Loucy (cell line): ENCODE results near the gene THEMIS.

Experiments
- H2AFZ ChIP-seq: fragments of 200-600 bp; sonication (generic); 2 replicates; pipeline ENCODE4 v1.6.0; 2016; ENCODE audit warnings: antibody characterized with exemption, mild to moderate bottlenecking, low read length, moderate library complexity
- H3F3A ChIP-seq: fragments of 200-600 bp; 2 replicates; pipeline ENCODE4 v1.6.0; 2016; ENCODE audit warnings: antibody characterized with exemption, low read depth, mild to moderate bottlenecking
- H3K27me3 ChIP-seq: fragments of 200-600 bp; sonication (generic); 2 replicates; pipeline ENCODE4 v1.6.1; 2014; ENCODE audit warnings: low read length, mild to moderate bottlenecking; ENCODE audit not compliant: insufficient read depth, poor library complexity, severe bottlenecking
- H3K36me3 ChIP-seq: fragments of 200-600 bp; sonication (generic); 2 replicates; pipeline ENCODE4 v1.6.1; 2016; ENCODE audit warnings: low read length; ENCODE audit not compliant: insufficient read depth
- H3K4me1 ChIP-seq: fragments of 200-600 bp; sonication (generic); 2 replicates; pipeline ENCODE4 v1.5.1; 2014; ENCODE audit warnings: low read length, mild to moderate bottlenecking; ENCODE audit not compliant: insufficient read depth, poor library complexity, severe bottlenecking
- H3K4me2 ChIP-seq: fragments of 200-600 bp; sonication (generic); 2 replicates; pipeline ENCODE4 v1.6.0; 2014; ENCODE audit warnings: antibody characterized with exemption, low read length, low read depth, mild to moderate bottlenecking; ENCODE audit not compliant: poor library complexity, severe bottlenecking
- H3K4me3 ChIP-seq: fragments of 200-600 bp; sonication (generic); 2 replicates; pipeline ENCODE4 v1.5.1; 2014; ENCODE audit warnings: low read length, mild to moderate bottlenecking, mixed read lengths; ENCODE audit not compliant: poor library complexity, severe bottlenecking
- H3K79me2 ChIP-seq: fragments of 200-600 bp; sonication (generic); 2 replicates; pipeline ENCODE4 v1.6.1; 2014; ENCODE audit warnings: low read length; ENCODE audit not compliant: insufficient read depth
- H3K9ac ChIP-seq: fragments of 200-600 bp; sonication (generic); 2 replicates; pipeline ENCODE4 v1.6.0; 2014; ENCODE audit warnings: mild to moderate bottlenecking, low read depth, low read length, moderate library complexity; ENCODE audit not compliant: poor library complexity, severe bottlenecking
- H3K9me2 ChIP-seq: fragments of 200-600 bp; sonication (generic); replicated peaks from 2 replicates; pipeline ENCODE4 v1.6.1; 2016; ENCODE audit warnings: low read depth, low read length, mixed read lengths
- H3K9me3 ChIP-seq: fragments of 200-600 bp; sonication (generic); 2 replicates; pipeline ENCODE4 v1.6.1; 2014; ENCODE audit warnings: mild to moderate bottlenecking, antibody characterized with exemption, low read length, low read depth; ENCODE audit not compliant: insufficient read depth
- H4K20me1 ChIP-seq: fragments of 200-600 bp; sonication (generic); 2 replicates; pipeline ENCODE4 v1.6.0; 2014; ENCODE audit warnings: antibody characterized with exemption, low read length, mild to moderate bottlenecking; ENCODE audit not compliant: insufficient read depth, poor library complexity, severe bottlenecking
- CTCF ChIP-seq: fragments of 200-600 bp; sonication (generic); conservative IDR thresholded peaks from 2 replicates; pipeline ENCODE4 v1.5.1; 2014; ENCODE audit warnings: mild to moderate bottlenecking, antibody characterized with exemption, low read length
- EZH2phosphoT487 ChIP-seq: fragments of 200-600 bp; IDR thresholded peaks from 2 replicates; pipeline ENCODE4 v1.6.1; 2018; ENCODE audit warnings: antibody characterized with exemption, mild to moderate bottlenecking, moderate library complexity, borderline replicate concordance

THEMIS gene

GRCh38 chr6:127868338-127868737 is 32.5 kb downstream of the THEMIS start:
- Histone ChIP-seq H3K4me1 (peaks cover 13% of the 10 kb centered on the region), H3K9ac (no peak overlapping the region), H3F3A (no peaks in the 10 kb centered on the region), H3K36me3 (peaks cover 30% of the 10 kb centered on the region), H3K27me3 (no peaks in the 10 kb centered on the region), H3K9me2 (no peaks in the 10 kb centered on the region), H3K9me3 (peaks cover 11% of the 10 kb centered on the region), H3K4me3 (no peak overlapping the region), H4K20me1 (no peaks in the 10 kb centered on the region), H2AFZ (no peak overlapping the region), H3K4me2 (no peak overlapping the region), H3K79me2 (peaks cover 97% of the 10 kb centered on the region)
- TF ChIP-seq EZH2phosphoT487 = no peak

GRCh38 chr6:127866766-127867165 is 34.1 kb downstream of the THEMIS start:
- Histone ChIP-seq H3K27me3 (no peaks in the 10 kb centered on the region), H3K4me2 (no peak overlapping the region)
- TF ChIP-seq CTCF = no peak
- TF ChIP-seq EZH2phosphoT487 = no peak

GRCh38 chr6:127865108-127865507 is 35.8 kb downstream of the THEMIS start:
- Histone ChIP-seq H4K20me1 (no peaks in the 10 kb centered on the region), H3K4me3 (no peak overlapping the region), H3K27me3 (no peaks in the 10 kb centered on the region), H2AFZ (no peak overlapping the region), H3K79me2 (peaks cover 90% of the 10 kb centered on the region), H3K36me3 (peaks cover 27% of the 10 kb centered on the region; the same call in 1 of the 2 replicates), H3K9ac (no peak overlapping the region), H3K9me3 (no peaks in the 10 kb centered on the region), H3K4me2 (no peak overlapping the region), H3F3A (no peaks in the 10 kb centered on the region), H3K4me1 (peaks cover 19% of the 10 kb centered on the region), H3K9me2 (no peaks in the 10 kb centered on the region)
- no peak for TF ChIP-seq EZH2phosphoT487
- no peak for TF ChIP-seq CTCF

More at GRCh38 chr6:127866766-127867165, 34.1 kb downstream of the THEMIS start:
- Histone ChIP-seq H3K4me1 (peaks cover 16% of the 10 kb centered on the region), H3F3A (no peaks in the 10 kb centered on the region), H3K9me2 (no peaks in the 10 kb centered on the region), H3K36me3 (peaks cover 27% of the 10 kb centered on the region; the same call in 1 of the 2 replicates), H3K9ac (no peak overlapping the region), H3K79me2 (peaks cover 97% of the 10 kb centered on the region), H3K9me3 (no peaks in the 10 kb centered on the region), H2AFZ (no peak overlapping the region), H3K4me3 (no peak overlapping the region), H4K20me1 (no peaks in the 10 kb centered on the region)

- Histone ChIP-seq H3K79me2 (peaks cover 90% of the 10 kb centered on the region), H3K9ac (no peak overlapping the region), H3K9me3 (no peaks in the 10 kb centered on the region), H2AFZ (no peak overlapping the region), H4K20me1 (no peaks in the 10 kb centered on the region), H3K4me3 (no peak overlapping the region), H3K4me2 (no peak overlapping the region), H3F3A (no peaks in the 10 kb centered on the region), H3K9me2 (no peaks in the 10 kb centered on the region), H3K27me3 (no peaks in the 10 kb centered on the region), H3K36me3 (peaks cover 27% of the 10 kb centered on the region; the same call in 1 of the 2 replicates), H3K4me1 (peaks cover 22% of the 10 kb centered on the region)
- TF ChIP-seq CTCF = no peak
- TF ChIP-seq EZH2phosphoT487 = no peak
Measured at GRCh38 chr6:127864701-127865100, 36.2 kb downstream of the THEMIS start.
